HEK293 (cell line): ENCODE data around the gene TTC39A.

Source experiments
- EGR2 ChIP-seq: fragments of 450-650 bp; formaldehyde crosslinking; IDR thresholded peaks from 2 replicates; pipeline ENCODE4 v1.5.1; 2016; ENCODE audit warnings: low read depth, missing biosample characterization, missing genetic modification characterization
- HOXA7 ChIP-seq: sonication (generic); formaldehyde crosslinking; IDR thresholded peaks from 2 replicates; pipeline ENCODE4 v1.8.1; 2022; ENCODE audit warnings: missing genetic modification reagents, borderline replicate concordance
- MZF1 ChIP-seq: fragments of 450-650 bp; formaldehyde crosslinking; IDR thresholded peaks from 2 replicates; pipeline ENCODE4 v1.5.1; 2017; ENCODE audit warnings: missing biosample characterization, missing genetic modification characterization, borderline replicate concordance
- OSR2 ChIP-seq: fragments of 450-650 bp; formaldehyde crosslinking; IDR thresholded peaks from 2 replicates; pipeline ENCODE4 v1.5.1; 2016; ENCODE audit warnings: missing biosample characterization, missing genetic modification characterization
- SP7 ChIP-seq: fragments of 450-650 bp; formaldehyde crosslinking; IDR thresholded peaks from 2 replicates; pipeline ENCODE4 v1.5.1; 2016; ENCODE audit warnings: missing biosample characterization, missing genetic modification characterization
- YY2 ChIP-seq: fragments of 450-650 bp; formaldehyde crosslinking; IDR thresholded peaks from 2 replicates; pipeline ENCODE4 v1.5.1; 2016; ENCODE audit warnings: missing biosample characterization, missing genetic modification characterization
- ZBTB17 ChIP-seq: fragments of 450-650 bp; formaldehyde crosslinking; IDR thresholded peaks from 2 replicates; pipeline ENCODE4 v1.5.1; 2016; ENCODE audit warnings: missing biosample characterization, missing genetic modification characterization
- ZFHX2 ChIP-seq: fragments of 450-650 bp; formaldehyde crosslinking; conservative IDR thresholded peaks from 2 replicates; pipeline ENCODE4 v1.5.1; 2016; ENCODE audit warnings: missing biosample characterization, missing genetic modification characterization
- ZFP3 ChIP-seq: fragments of 450-650 bp; formaldehyde crosslinking; IDR thresholded peaks from 2 replicates; pipeline ENCODE4 v1.5.1; 2016; ENCODE audit warnings: low read depth, missing biosample characterization, missing genetic modification characterization
- ZNF169 ChIP-seq: fragments of 450-650 bp; formaldehyde crosslinking; IDR thresholded peaks from 2 replicates; pipeline ENCODE4 v1.5.1; 2016; ENCODE audit warnings: missing biosample characterization, missing genetic modification characterization
- ZNF274 ChIP-seq, 2 experiments: fragments of 200-500 bp in 1 of 2; fragments of 450-650 bp in 1 of 2; sonication (Bioruptor generic) in 1 of 2; formaldehyde crosslinking in 1 of 2; IDR thresholded peaks; 2 replicates each; pipeline versions ENCODE4 v1.5.1 to v1.6.1; 2014 to 2016; ENCODE audit warnings: borderline replicate concordance in 1 of 2, inconsistent platforms in 1 of 2, low read length in 1 of 2, missing biosample characterization in 1 of 2, missing genetic modification characterization in 1 of 2
- ZNF324 ChIP-seq: fragments of 450-650 bp; formaldehyde crosslinking; IDR thresholded peaks from 2 replicates; pipeline ENCODE4 v1.5.1; 2016; ENCODE audit warnings: missing biosample characterization, missing genetic modification characterization
- ZNF416 ChIP-seq: fragments of 450-650 bp; formaldehyde crosslinking; IDR thresholded peaks from 2 replicates; pipeline ENCODE4 v1.5.1; 2016; ENCODE audit warnings: missing biosample characterization, missing genetic modification characterization
- ZNF433 ChIP-seq: fragments of 450-650 bp; formaldehyde crosslinking; IDR thresholded peaks from 2 replicates; pipeline ENCODE4 v1.5.1; 2016; ENCODE audit warnings: missing biosample characterization, missing genetic modification characterization, low read depth
- ZNF473 ChIP-seq: fragments of 450-650 bp; formaldehyde crosslinking; IDR thresholded peaks from 2 replicates; pipeline ENCODE4 v1.5.1; 2017; ENCODE audit warnings: missing biosample characterization, missing genetic modification characterization
- ZNF623 ChIP-seq: fragments of 450-650 bp; formaldehyde crosslinking; IDR thresholded peaks from 2 replicates; pipeline ENCODE4 v1.5.1; 2016; ENCODE audit warnings: missing biosample characterization, missing genetic modification characterization
- ZNF624 ChIP-seq: fragments of 450-650 bp; formaldehyde crosslinking; IDR thresholded peaks from 2 replicates; pipeline ENCODE4 v1.5.1; 2017; ENCODE audit warnings: missing biosample characterization, missing genetic modification characterization
- ZNF658 ChIP-seq: fragments of 450-650 bp; formaldehyde crosslinking; IDR thresholded peaks from 2 replicates; pipeline ENCODE4; 2016; ENCODE audit warnings: missing biosample characterization, missing genetic modification characterization
- ZNF747 ChIP-seq: fragments of 450-650 bp; formaldehyde crosslinking; IDR thresholded peaks from 2 replicates; pipeline ENCODE4 v1.5.1; 2016; ENCODE audit warnings: missing biosample characterization, missing genetic modification characterization
- ZSCAN16 ChIP-seq: fragments of 450-650 bp; formaldehyde crosslinking; IDR thresholded peaks from 2 replicates; pipeline ENCODE4 v1.5.1; 2016; ENCODE audit warnings: missing biosample characterization, missing genetic modification characterization
- TF ChIP-seq, protein P1 (sequence below): fragments of 450-650 bp; formaldehyde crosslinking; conservative IDR thresholded peaks from 2 replicates; pipeline ENCODE4 v1.5.1; 2016; ENCODE audit warnings: low read depth, missing biosample characterization, missing genetic modification characterization
- TF ChIP-seq, protein P2 (sequence below): sonication (generic); formaldehyde crosslinking; IDR thresholded peaks from 2 replicates; pipeline ENCODE4 v1.8.1; 2022; ENCODE audit warnings: mild to moderate bottlenecking, moderate library complexity, missing genetic modification reagents
- TF ChIP-seq, protein P3 (sequence below): fragments of 450-650 bp; formaldehyde crosslinking; IDR thresholded peaks from 2 replicates; pipeline ENCODE4 v1.5.1; 2016; ENCODE audit warnings: missing biosample characterization, missing genetic modification characterization

The TTC39A gene

DNA sequence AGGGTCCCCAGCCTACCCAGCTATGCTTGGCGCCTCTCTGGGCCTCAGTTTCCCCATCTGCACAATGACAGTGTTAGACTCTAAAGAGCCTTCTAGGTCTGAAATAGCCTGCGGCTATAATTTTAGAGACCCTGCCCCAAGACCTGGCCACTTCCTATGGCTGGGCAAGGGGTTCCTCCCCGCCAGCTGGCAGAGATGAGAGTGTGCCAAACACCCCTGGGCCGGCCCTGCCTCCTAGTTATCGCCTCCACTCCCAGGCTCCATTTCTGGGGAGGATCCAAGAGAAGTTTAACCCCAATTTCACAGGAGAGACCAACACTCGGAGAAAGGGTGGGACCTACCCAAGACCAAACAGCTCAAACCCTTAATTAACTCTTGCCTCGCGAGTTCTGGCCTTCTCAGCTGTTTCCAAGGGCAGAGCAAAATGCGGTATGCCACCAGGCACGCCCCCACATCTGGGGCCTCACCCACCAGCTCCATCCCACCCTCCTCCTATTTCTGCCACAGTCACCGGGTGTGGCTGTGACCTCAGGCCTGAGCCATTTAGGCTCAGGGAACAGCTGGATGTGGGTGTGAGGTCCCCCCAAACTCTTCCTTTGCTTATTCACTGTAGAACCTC, 35.7 kb downstream of the TTC39A start (continued):
- TF ChIP-seq ZNF747 (tag by site-specific recombination) (no peak), ZFP3 (tag by site-specific recombination) (no peak), ZNF624 (tag by site-specific recombination) (no peak), ZFHX2 (peak; percentile 71), ZNF623 (tag by site-specific recombination) (no peak), ZBTB17 (tag by site-specific recombination) (no peak), ZSCAN16 (tag by site-specific recombination) (no peak), ZNF274 (IDR thresholded peaks at IDR 0.05; ENCODE audit: low read length) (no peak), ZNF274 (tag by site-specific recombination; IDR thresholded peaks at IDR 0.05; ENCODE audit: borderline replicate concordance) (no peak), OSR2 (tag by site-specific recombination) (no peak), ZNF658 (tag by site-specific recombination) (no peak), HOXA7 (CRISPR knock-in tag) (no peak), ZNF416 (tag by site-specific recombination) (no peak), EGR2 (tag by site-specific recombination) (peak; percentile 22; the same call in 1 of the 2 replicates), ZNF169 (tag by site-specific recombination) (no peak), ZNF473 (tag by site-specific recombination) (no peak), MZF1 (no peak), YY2 (no peak), ZNF324 (tag by site-specific recombination) (no peak), SP7 (tag by site-specific recombination) (peak; percentile 78), ZNF433 (tag by site-specific recombination) (no peak)
- TF ChIP-seq, protein P1, sequence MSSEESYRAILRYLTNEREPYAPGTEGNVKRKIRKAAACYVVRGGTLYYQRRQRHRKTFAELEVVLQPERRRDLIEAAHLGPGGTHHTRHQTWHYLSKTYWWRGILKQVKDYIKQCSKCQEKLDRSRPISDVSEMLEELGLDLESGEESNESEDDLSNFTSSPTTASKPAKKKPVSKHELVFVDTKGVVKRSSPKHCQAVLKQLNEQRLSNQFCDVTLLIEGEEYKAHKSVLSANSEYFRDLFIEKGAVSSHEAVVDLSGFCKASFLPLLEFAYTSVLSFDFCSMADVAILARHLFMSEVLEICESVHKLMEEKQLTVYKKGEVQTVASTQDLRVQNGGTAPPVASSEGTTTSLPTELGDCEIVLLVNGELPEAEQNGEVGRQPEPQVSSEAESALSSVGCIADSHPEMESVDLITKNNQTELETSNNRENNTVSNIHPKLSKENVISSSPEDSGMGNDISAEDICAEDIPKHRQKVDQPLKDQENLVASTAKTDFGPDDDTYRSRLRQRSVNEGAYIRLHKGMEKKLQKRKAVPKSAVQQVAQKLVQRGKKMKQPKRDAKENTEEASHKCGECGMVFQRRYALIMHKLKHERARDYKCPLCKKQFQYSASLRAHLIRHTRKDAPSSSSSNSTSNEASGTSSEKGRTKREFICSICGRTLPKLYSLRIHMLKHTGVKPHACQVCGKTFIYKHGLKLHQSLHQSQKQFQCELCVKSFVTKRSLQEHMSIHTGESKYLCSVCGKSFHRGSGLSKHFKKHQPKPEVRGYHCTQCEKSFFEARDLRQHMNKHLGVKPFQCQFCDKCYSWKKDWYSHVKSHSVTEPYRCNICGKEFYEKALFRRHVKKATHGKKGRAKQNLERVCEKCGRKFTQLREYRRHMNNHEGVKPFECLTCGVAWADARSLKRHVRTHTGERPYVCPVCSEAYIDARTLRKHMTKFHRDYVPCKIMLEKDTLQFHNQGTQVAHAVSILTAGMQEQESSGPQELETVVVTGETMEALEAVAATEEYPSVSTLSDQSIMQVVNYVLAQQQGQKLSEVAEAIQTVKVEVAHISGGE (tag by site-specific recombination): no peak
- TF ChIP-seq, protein P2, sequence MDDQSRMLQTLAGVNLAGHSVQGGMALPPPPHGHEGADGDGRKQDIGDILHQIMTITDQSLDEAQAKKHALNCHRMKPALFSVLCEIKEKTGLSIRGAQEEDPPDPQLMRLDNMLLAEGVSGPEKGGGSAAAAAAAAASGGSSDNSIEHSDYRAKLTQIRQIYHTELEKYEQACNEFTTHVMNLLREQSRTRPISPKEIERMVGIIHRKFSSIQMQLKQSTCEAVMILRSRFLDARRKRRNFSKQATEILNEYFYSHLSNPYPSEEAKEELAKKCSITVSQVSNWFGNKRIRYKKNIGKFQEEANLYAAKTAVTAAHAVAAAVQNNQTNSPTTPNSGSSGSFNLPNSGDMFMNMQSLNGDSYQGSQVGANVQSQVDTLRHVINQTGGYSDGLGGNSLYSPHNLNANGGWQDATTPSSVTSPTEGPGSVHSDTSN: no peak
- TF ChIP-seq, protein P3, sequence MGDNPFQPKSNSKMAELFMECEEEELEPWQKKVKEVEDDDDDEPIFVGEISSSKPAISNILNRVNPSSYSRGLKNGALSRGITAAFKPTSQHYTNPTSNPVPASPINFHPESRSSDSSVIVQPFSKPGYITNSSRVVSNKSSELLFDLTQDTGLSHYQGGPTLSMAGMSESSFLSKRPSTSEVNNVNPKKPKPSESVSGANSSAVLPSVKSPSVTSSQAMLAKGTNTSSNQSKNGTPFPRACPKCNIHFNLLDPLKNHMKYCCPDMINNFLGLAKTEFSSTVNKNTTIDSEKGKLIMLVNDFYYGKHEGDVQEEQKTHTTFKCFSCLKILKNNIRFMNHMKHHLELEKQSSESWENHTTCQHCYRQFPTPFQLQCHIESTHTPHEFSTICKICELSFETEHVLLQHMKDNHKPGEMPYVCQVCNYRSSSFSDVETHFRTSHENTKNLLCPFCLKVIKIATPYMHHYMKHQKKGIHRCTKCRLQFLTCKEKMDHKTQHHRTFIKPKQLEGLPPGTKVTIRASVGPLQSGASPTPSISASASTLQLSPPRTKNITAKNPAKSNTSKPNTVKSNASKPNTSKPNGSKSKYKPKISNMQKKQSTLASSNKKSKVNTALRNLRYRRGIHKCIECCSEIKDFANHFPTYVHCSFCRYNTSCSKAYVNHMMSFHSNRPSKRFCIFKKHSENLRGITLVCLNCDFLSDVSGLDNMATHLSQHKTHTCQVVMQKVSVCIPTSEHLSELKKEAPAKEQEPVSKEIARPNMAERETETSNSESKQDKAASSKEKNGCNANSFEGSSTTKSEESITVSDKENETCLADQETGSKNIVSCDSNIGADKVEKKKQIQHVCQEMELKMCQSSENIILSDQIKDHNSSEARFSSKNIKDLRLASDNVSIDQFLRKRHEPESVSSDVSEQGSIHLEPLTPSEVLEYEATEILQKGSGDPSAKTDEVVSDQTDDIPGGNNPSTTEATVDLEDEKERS (tag by site-specific recombination): no peak
- TF ChIP-seq, all 188 proteins: peak for 4
